NK-92 (cell line): ENCODE measurements around the gene DPYSL5.

ENCODE experiments used
- DNase-seq: peaks from one replicate; lab custom pipeline; 2025; ENCODE audit not compliant: unreplicated experiment; lab: John Stamatoyannopoulos, UW

Gene DPYSL5

GRCh38 chr2:26924731-26925099, 76.8 kb downstream of the DPYSL5 start:
- DNase-seq, result no peak

GRCh38 chr2:26925100-26925791, 77.3 kb downstream of the DPYSL5 start:
- no peak for DNase-seq

- DNase-seq, result no peak
Measured at GRCh38 chr2:26927221-26927620, 79.3 kb downstream of the DPYSL5 start.

- no peak for DNase-seq
Measured at GRCh38 chr2:26932974-26933373, 85.0 kb downstream of the DPYSL5 start.

- no peak for DNase-seq
Measured at GRCh38 chr2:26933431-26934334, 85.8 kb downstream of the DPYSL5 start.

GRCh38 chr2:26934335-26934724, 86.4 kb downstream of the DPYSL5 start:
- DNase-seq, result no peak

- no peak for DNase-seq
Measured at GRCh38 chr2:26934985-26935384, 87.1 kb downstream of the DPYSL5 start.

- DNase-seq, result no peak
Measured at GRCh38 chr2:26936855-26937254, 88.9 kb downstream of the DPYSL5 start.

- DNase-seq, result no peak
Measured at GRCh38 chr2:26938399-26939118, 90.6 kb downstream of the DPYSL5 start.

- no peak for DNase-seq
Measured at GRCh38 chr2:26940001-26940400, 92.1 kb downstream of the DPYSL5 start.

GRCh38 chr2:26941486-26941885, 93.6 kb downstream of the DPYSL5 start:
- no peak for DNase-seq

GRCh38 chr2:26942543-26943295, 94.8 kb downstream of the DPYSL5 start:
- no peak for DNase-seq

GRCh38 chr2:26945991-26946750, 98.2 kb downstream of the DPYSL5 start:
- no peak for DNase-seq

- no peak for DNase-seq
Measured at GRCh38 chr2:26946841-26947784, 99.2 kb downstream of the DPYSL5 start.

GRCh38 chr2:26948800-26949199, 100.9 kb downstream of the DPYSL5 start:
- no peak for DNase-seq

GRCh38 chr2:26950246-26950645, 102.3 kb downstream of the DPYSL5 start:
- DNase-seq, result no peak

- no peak for DNase-seq
Measured at GRCh38 chr2:26951236-26951635, 103.3 kb downstream of the DPYSL5 start.

- no peak for DNase-seq
Measured at GRCh38 chr2:26952374-26952773, 104.4 kb downstream of the DPYSL5 start.

GRCh38 chr2:26954135-26954534, 106.2 kb downstream of the DPYSL5 start:
- no peak for DNase-seq
